Activated CD8-positive, alpha-beta memory T cell treated with anti-CD3 and anti-CD28 coated beads for 24 hours (primary cell): ENCODE results near the gene ROPN1B.
A peak's percentile ranks its signal among the peaks of the same experiment; 100 is the strongest.
"Not testable (repeated sequence)": the region's sequence is repeated elsewhere in the genome, so short reads cannot be mapped to it uniquely, and the experiment has no call there.

ENCODE experiments used
- DNase-seq: peaks from one replicate; pipeline ENCODE4 v3.0.0-alpha.2; 2020

Gene ROPN1B

GRCh38 chr3:125968701-125969592, at the start of gene ROPN1B:
Gene ROPN1B (plus strand): TSS chr3:125969178. CDS start chr3:125972055, 2,877 bp downstream.
- not testable (repeated sequence) for DNase-seq

GRCh38 chr3:125920191-125920590, 48.8 kb upstream of the ROPN1B start:
- DNase-seq = not testable (repeated sequence)

- DNase-seq = not testable (repeated sequence)
Measured at GRCh38 chr3:125920751-125921279, 48.2 kb upstream of the ROPN1B start.

- DNase-seq = peak; percentile 67
Measured at GRCh38 chr3:125921712-125922111, 47.3 kb upstream of the ROPN1B start.

GRCh38 chr3:125923324-125924115, 45.5 kb upstream of the ROPN1B start:
- not testable (repeated sequence) for DNase-seq

GRCh38 chr3:125924276-125924675, 44.7 kb upstream of the ROPN1B start:
- DNase-seq = not testable (repeated sequence)

- not testable (repeated sequence) for DNase-seq
Measured at GRCh38 chr3:125925727-125926126, 43.3 kb upstream of the ROPN1B start.

- peak; percentile 85 for DNase-seq
Measured at GRCh38 chr3:125928771-125929545, 40.0 kb upstream of the ROPN1B start.

GRCh38 chr3:125929765-125930164, 39.2 kb upstream of the ROPN1B start:
- not testable (repeated sequence) for DNase-seq

GRCh38 chr3:125931355-125931880, 37.6 kb upstream of the ROPN1B start:
- not testable (repeated sequence) for DNase-seq

- not testable (repeated sequence) for DNase-seq
Measured at GRCh38 chr3:125933397-125934173, 35.4 kb upstream of the ROPN1B start.

GRCh38 chr3:125935252-125935874, 33.6 kb upstream of the ROPN1B start:
- not testable (repeated sequence) for DNase-seq

- DNase-seq = not testable (repeated sequence)
Measured at GRCh38 chr3:125936210-125936815, 32.7 kb upstream of the ROPN1B start.

GRCh38 chr3:125936891-125937290, 32.1 kb upstream of the ROPN1B start:
- not testable (repeated sequence) for DNase-seq

- not testable (repeated sequence) for DNase-seq
Measured at GRCh38 chr3:125947806-125948205, 21.2 kb upstream of the ROPN1B start.

- DNase-seq = not testable (repeated sequence)
Measured at GRCh38 chr3:125948901-125949300, 20.1 kb upstream of the ROPN1B start.

GRCh38 chr3:125951176-125951575, 17.8 kb upstream of the ROPN1B start:
- not testable (repeated sequence) for DNase-seq

GRCh38 chr3:125957020-125957419, 12.0 kb upstream of the ROPN1B start:
- not testable (repeated sequence) for DNase-seq

- DNase-seq = no peak
Measured at GRCh38 chr3:125957674-125958510, 11.1 kb upstream of the ROPN1B start.
